ENCODE data around the gene RHOD.

Gene RHOD

GRCh38 chr11:67056267-67057204 is at the start of gene RHOD:
TSS of gene RHOD (plus strand) at chr11:67056847. CDS start at chr11:67056903, 56 bp downstream.
- no peak for DNase-seq

- no peak for DNase-seq
These were observed 49.5 kb upstream of the RHOD start for GRCh38 chr11:67007126-67007525.

GRCh38 chr11:67010296-67010905 is 46.2 kb upstream of the RHOD start:
- DNase-seq: no peak

GRCh38 chr11:67013511-67014045 is 43.1 kb upstream of the RHOD start:
- no peak for DNase-seq

- no peak for DNase-seq
These were observed 42.3 kb upstream of the RHOD start for GRCh38 chr11:67014343-67014742.

GRCh38 chr11:67015048-67015447 is 41.6 kb upstream of the RHOD start:
- DNase-seq: no peak

GRCh38 chr11:67016550-67016949 is 40.1 kb upstream of the RHOD start:
- DNase-seq: no peak

- no peak for DNase-seq
These were observed 35.7 kb upstream of the RHOD start for GRCh38 chr11:67020949-67021348.

GRCh38 chr11:67022341-67022933 is 34.2 kb upstream of the RHOD start:
- DNase-seq: no peak

GRCh38 chr11:67022961-67023956 is 33.4 kb upstream of the RHOD start, which contains the start of gene SYT12:
TSS of gene SYT12 (plus strand) at chr11:67023134. CDS start at chr11:67030145, 7,011 bp downstream.
- DNase-seq: no peak

GRCh38 chr11:67023957-67024353 is 32.7 kb upstream of the RHOD start:
- no peak for DNase-seq

GRCh38 chr11:67024410-67024809 is 32.2 kb upstream of the RHOD start:
- DNase-seq: no peak

- no peak for DNase-seq
These were observed 31.7 kb upstream of the RHOD start for GRCh38 chr11:67024966-67025365.

- no peak for DNase-seq
These were observed 30.9 kb upstream of the RHOD start for GRCh38 chr11:67025750-67026149.

- DNase-seq: no peak
These were observed 29.7 kb upstream of the RHOD start for GRCh38 chr11:67026941-67027340.

GRCh38 chr11:67027483-67027930 is 29.1 kb upstream of the RHOD start:
- DNase-seq: no peak

- DNase-seq: no peak
These were observed 28.6 kb upstream of the RHOD start for GRCh38 chr11:67027943-67028542.

GRCh38 chr11:67029146-67029545 is 27.5 kb upstream of the RHOD start:
- DNase-seq: no peak

GRCh38 chr11:67030976-67031375 is 25.7 kb upstream of the RHOD start:
- no peak for DNase-seq

GRCh38 chr11:67031791-67032561 is 24.7 kb upstream of the RHOD start:
- no peak for DNase-seq
